K562 (cell line): Measurements from ENCODE around the gene NIM1K. TPM values are rescaled to one million over a fixed set of nuclear protein-coding genes. Genes with fewer than 3 reads are reported as not detected.

ENCODE experiments used
- ATAC-seq: fragments of 200-7000 bp; cut with Tn5 transposase; 3 replicates; pipeline ENCODE4 v1.9.1; 2020; ENCODE audit warnings: moderate library complexity
- BruUV-seq: library from RNA; stranded (reverse); fragments of 400-500 nt; replicated peaks from 2 replicates; lab custom pipeline; 2021; lab: Mats Ljungman, UMichigan
- CTCF ChIA-PET: fragments of 300-600 bp; formaldehyde crosslinking; extraction: SDS; loops from one replicate; lab custom pipeline; 2021; ENCODE audit warnings: low intra/inter-chr PET ratio; lab: Yijun Ruan, JAX
- POLR2A ChIA-PET: fragments of 300-600, 350-650 bp; sonication (Branson Sonifier 250); formaldehyde crosslinking; extraction: SDS; loops from one replicate; lab custom pipeline; 2021; ENCODE audit warnings: antibody characterized with exemption, inconsistent platforms; lab: Yijun Ruan, JAX
- DNase-seq, 4 experiments: peaks; one replicate each; pipeline versions ENCODE4 v3.0.0 to v3.0.0-alpha.2; 2011 to 2018; ENCODE audit warnings: low spot score in 3 of 4, mixed read lengths in 3 of 4; ENCODE audit errors: extremely low read depth in 1 of 4
- FAIRE-seq: peaks from 2 replicates; lab custom pipeline; 2011; peaks lifted over from hg19 to GRCh38; lab: Jason Lieb, UNC
- H2AFZ ChIP-seq: 2 replicates; pipeline ENCODE4 v1.6.0; 2011; ENCODE audit warnings: low read depth, low read length, control low read depth, inconsistent platforms
- H3K27ac ChIP-seq: fragments of 200-600 bp; 3 replicates; pipeline ENCODE4 v1.8.0; 2011; ENCODE audit warnings: low read depth, mild to moderate bottlenecking, control low read depth, inconsistent platforms, low read length, moderate library complexity, mixed read lengths; ENCODE audit errors: extremely low read depth
- H3K27me3 ChIP-seq, 2 experiments: fragments of 300-600 bp in 1 of 2; 2 replicates in 1 of 2; 3 replicates in 1 of 2; pipeline versions ENCODE4 v1.6.0 to v1.8.0; 2011; ENCODE audit warnings: inconsistent platforms in 2 of 2, low read length in 2 of 2, mild to moderate bottlenecking in 1 of 2, mixed read lengths in 1 of 2, moderate library complexity in 1 of 2; ENCODE audit not compliant: control insufficient read depth in 2 of 2, insufficient read depth in 2 of 2
- H3K36me3 ChIP-seq: fragments of 300-600 bp; 3 replicates; pipeline ENCODE4 v1.8.0; 2011; ENCODE audit warnings: mild to moderate bottlenecking, low read length, inconsistent platforms; ENCODE audit not compliant: control insufficient read depth, insufficient read depth
- H3K4me1 ChIP-seq, 2 experiments: fragments of 200-600 bp in 1 of 2; replicated peaks in 1 of 2; 2 replicates in 1 of 2; 3 replicates in 1 of 2; pipeline versions ENCODE4 v1.5.1 to v1.8.0; 2011; ENCODE audit warnings: inconsistent platforms in 2 of 2, low read length in 2 of 2, mild to moderate bottlenecking in 1 of 2, mixed read lengths in 1 of 2, moderate library complexity in 1 of 2; ENCODE audit not compliant: control insufficient read depth in 2 of 2, insufficient read depth in 2 of 2
- H3K4me2 ChIP-seq: 2 replicates; pipeline ENCODE4 v1.6.1; 2011; ENCODE audit warnings: low read length, control low read depth, inconsistent platforms, mixed read lengths; ENCODE audit not compliant: insufficient read depth
- H3K4me3 ChIP-seq: fragments of 200-600 bp; sonication (generic), shearing (Covaris generic); 2 replicates; pipeline ENCODE4 v1.5.1; 2016; ENCODE audit warnings: control low read depth, inconsistent platforms
- H3K79me2 ChIP-seq: fragments of 200-600 bp; 3 replicates; pipeline ENCODE4 v1.8.0; 2011; ENCODE audit warnings: low read length, inconsistent platforms; ENCODE audit not compliant: control insufficient read depth, insufficient read depth
- H3K9ac ChIP-seq, 2 experiments: 2 replicates each; pipeline versions ENCODE4 v1.6.0 to v1.6.1; 2011; ENCODE audit warnings: low read depth in 2 of 2, low read length in 2 of 2, control low read depth in 1 of 2, inconsistent platforms in 1 of 2, mild to moderate bottlenecking in 1 of 2, mixed read lengths in 1 of 2; ENCODE audit not compliant: insufficient read depth in 1 of 2
- H3K9me1 ChIP-seq: one replicate; pipeline ENCODE4 v1.6.0; 2011; ENCODE audit warnings: inconsistent platforms, mild to moderate bottlenecking, low read length, moderate library complexity; ENCODE audit not compliant: control insufficient read depth, insufficient read depth
- H3K9me3 ChIP-seq: replicated peaks from 2 replicates; pipeline ENCODE4 v1.5.1; 2011; ENCODE audit warnings: low read depth, low read length, inconsistent platforms; ENCODE audit not compliant: control insufficient read depth, insufficient read depth
- H4K20me1 ChIP-seq: replicated peaks from 2 replicates; pipeline ENCODE4 v1.6.1; 2011; ENCODE audit warnings: low read length, inconsistent platforms, mixed read lengths; ENCODE audit not compliant: control insufficient read depth, insufficient read depth
- FOXJ3 ChIP-seq: sonication (generic); formaldehyde crosslinking; IDR thresholded peaks from 2 replicates; pipeline ENCODE4 v1.4.0; 2020; ENCODE audit warnings: mild to moderate bottlenecking, missing genetic modification reagents
- POLR2B ChIP-seq: fragments of 450-650 bp; IDR thresholded peaks from 2 replicates; pipeline ENCODE4 v1.6.1; 2018; ENCODE audit warnings: low read depth; ENCODE audit not compliant: partially characterized antibody
- SRSF9 ChIP-seq: fragments of 200-400 bp; formaldehyde crosslinking; IDR thresholded peaks from 2 replicates; pipeline ENCODE4 v1.6.1; 2017; ENCODE audit warnings: low read depth, low read length, borderline replicate concordance
- WGBS: fragments of 100-300 bp; shearing (Covaris generic); methylation state at CpG from one replicate; pipeline ENCODE4 v1.1.6; 2016; ENCODE audit warnings: low coverage, mixed read lengths; ENCODE audit not compliant: insufficient coverage; ENCODE audit errors: missing lambda C conversion rate; 5-methylcytosine and 5-hydroxymethylcytosine counted together
- in situ Hi-C: fragments of 300-500 bp; cut with MboI; formaldehyde crosslinking; loops from 4 replicates; pipeline ENCODE4 v1.15.0; 2018; ENCODE audit warnings: inconsistent platforms, mixed read lengths
- intact Hi-C: fragments of 100-400 bp; cut with micrococcal nuclease; formaldehyde crosslinking; loops from 2 replicates; pipeline ENCODE4 v1.14.2; 2022
- polyA plus RNA-seq, 8 experiments: library from polyadenylated mRNA; depleted of rRNA in 4 of 8; stranded (reverse) in 5 of 8; unstranded in 3 of 8; fragments of >200 nt; fragmentation: Nextera tagmentation in 2 of 8; fragmentation: Illumina TruSeq in 1 of 8; extraction: Ambion mirVana in 2 of 8; extraction: Trizol in 1 of 8; gene quantifications; 2 replicates each; pipeline versions ENCODE4 v1.2.1 to v1.2.3, GENCODE V29; 2011 to 2014; ENCODE audit warnings: inconsistent platforms in 1 of 8, missing spikeins in 1 of 8
- total RNA-seq, 7 experiments: library from RNA; depleted of rRNA in 6 of 7; stranded (reverse); fragments of >200 nt in 6 of 7; fragmentation: Illumina TruSeq in 2 of 7; extraction: Trizol in 2 of 7; gene quantifications; 2 replicates each; pipeline versions ENCODE4 v1.2.1 to v1.2.3, GENCODE V29; 2011 to 2021; ENCODE audit warnings: low replicate concordance in 1 of 7

The NIM1K gene
- total and polyA plus RNA-seq, 9 of the 15 experiments (the other 6 are each of a cell fraction or from before 2014, with no cell fraction given): 0.03 to 0.34 (median 0.08) TPM; not detected in 3

GRCh38 chr5:43301653-43302091 lies 109.6 kb downstream of the NIM1K start (continued):
- TF ChIP-seq FOXJ3: no peak
- TF ChIP-seq, all 486 proteins: peak for 31

GRCh38 chr5:43302481-43302880 lies 110.5 kb downstream of the NIM1K start:
- peaks cover 76% of the 10 kb centered on the region for H3K79me2 ChIP-seq
- H3K9me3 ChIP-seq: no peaks in the 10 kb centered on the region
- 93% methylated on average over 3 of the region's 3 CpGs for WGBS
- TF ChIP-seq SRSF9: no peak
- TF ChIP-seq POLR2B: peak; percentile 4
- H3K9me1 ChIP-seq: no peaks in the 10 kb centered on the region
- DNase-seq (no peak), ATAC-seq (no peak), FAIRE-seq (no peak)
- no peak overlapping the region for H3K4me2 ChIP-seq
- peaks cover 9 to 38% of the 10 kb centered on the region in 2 experiments for H3K4me1 ChIP-seq
- no peak overlapping the region; the same call in 2 of the 3 replicates for H3K27ac ChIP-seq
- in situ Hi-C loops (no loop called here), intact Hi-C loops (loop anchor here (10.0 kb wide), 1 partner anchor 302 kb away; the partner anchor contains the start of gene NNT)
- H4K20me1 ChIP-seq: peaks cover 23% of the 10 kb centered on the region
- H3K36me3 ChIP-seq: peaks cover 89% of the 10 kb centered on the region
- no peak overlapping the region for H3K4me3 ChIP-seq
- no peak overlapping the region; a peak in 1 of 4 replicates for H3K9ac ChIP-seq
- ChIA-PET CTCF (interaction anchor here (0.8 kb wide), 1 partner anchor 88 kb away, joined by 3 read pairs; no protein-coding TSS in a partner anchor), POLR2A (interaction anchor here (1.1 to 2.5 kb wide), 2 partner anchors 10 to 198 kb away, joined by 3 to 14 read pairs; partner anchors contain the start of gene HMGCS1)
- no peaks in the 10 kb centered on the region for H3K27me3 ChIP-seq
- no TSS peak for BruUV-seq
- no peak overlapping the region for H2AFZ ChIP-seq
